ENCODE measurements around the gene CACNG8.

The CACNG8 gene

GRCh38 chr19:54021932-54022331 is 59.2 kb downstream of the CACNG8 start:
- DNase-seq (ENCODE audit: low read depth) = no peak
- TF ChIP-seq CTCF (conservative IDR thresholded peaks at IDR 0.05; ENCODE audit: low read length) = no peak
- H3K4me3 ChIP-seq (ENCODE audit: low read length) = no peak overlapping the region

GRCh38 chr19:54023191-54023590 is 60.5 kb downstream of the CACNG8 start:
- no peak for TF ChIP-seq CTCF (conservative IDR thresholded peaks at IDR 0.05; ENCODE audit: low read length)
- no peak overlapping the region for H3K4me3 ChIP-seq (ENCODE audit: low read length)
- DNase-seq (ENCODE audit: low read depth) = no peak

GRCh38 chr19:54024660-54025059 is 61.9 kb downstream of the CACNG8 start:
- no peak for TF ChIP-seq CTCF (conservative IDR thresholded peaks at IDR 0.05; ENCODE audit: low read length)
- no peak for DNase-seq (ENCODE audit: low read depth)
- H3K4me3 ChIP-seq (ENCODE audit: low read length) = no peak overlapping the region

GRCh38 chr19:54026656-54027055 is 63.9 kb downstream of the CACNG8 start:
- TF ChIP-seq CTCF (conservative IDR thresholded peaks at IDR 0.05; ENCODE audit: low read length) = no peak
- H3K4me3 ChIP-seq (ENCODE audit: low read length) = no peak overlapping the region
- no peak for DNase-seq (ENCODE audit: low read depth)

GRCh38 chr19:54029301-54029700 is 66.6 kb downstream of the CACNG8 start:
- no peak for TF ChIP-seq CTCF (conservative IDR thresholded peaks at IDR 0.05; ENCODE audit: low read length)
- no peak overlapping the region for H3K4me3 ChIP-seq (ENCODE audit: low read length)
- no peak for DNase-seq (ENCODE audit: low read depth)

- H3K4me3 ChIP-seq (ENCODE audit: low read length) = no peak overlapping the region
- peak; percentile 81 for TF ChIP-seq CTCF (conservative IDR thresholded peaks at IDR 0.05; ENCODE audit: low read length)
- peak; percentile 55 for DNase-seq (ENCODE audit: low read depth)
These were observed 67.3 kb downstream of the CACNG8 start for GRCh38 chr19:54029930-54030490.

- TF ChIP-seq CTCF (conservative IDR thresholded peaks at IDR 0.05; ENCODE audit: low read length) = peak; percentile 67
- peak; percentile 27 for DNase-seq (ENCODE audit: low read depth)
- peak overlapping the region; percentile 58 for H3K4me3 ChIP-seq (ENCODE audit: low read length)
These were observed 68.3 kb downstream of the CACNG8 start for GRCh38 chr19:54030895-54031586.

Measured in AG10803 (cell line).